ENCODE results near the gene SVIL.
"Not testable (repeated sequence)": the region's sequence is repeated elsewhere in the genome, so short reads cannot be mapped to it uniquely, and the experiment has no call there.

- TF ChIP-seq, protein P1, sequence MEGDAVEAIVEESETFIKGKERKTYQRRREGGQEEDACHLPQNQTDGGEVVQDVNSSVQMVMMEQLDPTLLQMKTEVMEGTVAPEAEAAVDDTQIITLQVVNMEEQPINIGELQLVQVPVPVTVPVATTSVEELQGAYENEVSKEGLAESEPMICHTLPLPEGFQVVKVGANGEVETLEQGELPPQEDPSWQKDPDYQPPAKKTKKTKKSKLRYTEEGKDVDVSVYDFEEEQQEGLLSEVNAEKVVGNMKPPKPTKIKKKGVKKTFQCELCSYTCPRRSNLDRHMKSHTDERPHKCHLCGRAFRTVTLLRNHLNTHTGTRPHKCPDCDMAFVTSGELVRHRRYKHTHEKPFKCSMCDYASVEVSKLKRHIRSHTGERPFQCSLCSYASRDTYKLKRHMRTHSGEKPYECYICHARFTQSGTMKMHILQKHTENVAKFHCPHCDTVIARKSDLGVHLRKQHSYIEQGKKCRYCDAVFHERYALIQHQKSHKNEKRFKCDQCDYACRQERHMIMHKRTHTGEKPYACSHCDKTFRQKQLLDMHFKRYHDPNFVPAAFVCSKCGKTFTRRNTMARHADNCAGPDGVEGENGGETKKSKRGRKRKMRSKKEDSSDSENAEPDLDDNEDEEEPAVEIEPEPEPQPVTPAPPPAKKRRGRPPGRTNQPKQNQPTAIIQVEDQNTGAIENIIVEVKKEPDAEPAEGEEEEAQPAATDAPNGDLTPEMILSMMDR (conservative IDR thresholded peaks at IDR 0.05): not testable (repeated sequence)
- not testable (repeated sequence) for TF ChIP-seq ZFX (IDR thresholded peaks at IDR 0.05)
These were observed 176.6 kb downstream of the SVIL start for GRCh38 chr10:29458190-29458589.

Measured in C4-2B (cell line).